ENCODE measurements around the gene OTUB2. TPM values are rescaled to one million over a fixed set of nuclear protein-coding genes. Genes with fewer than 3 reads are reported as not detected.

Gene OTUB2
- total and polyA plus RNA-seq, 2 experiments from 2014 or later = 2.7 to 2.8 TPM

GRCh38 chr14:94010625-94011024 is 15.5 kb upstream of the OTUB2 start:
- WGBS (ENCODE audit: low lambda C conversion rate, missing lambda C conversion rate) = 79% methylated on average over 6 of the region's 6 CpGs
- TF ChIP-seq, protein P1, sequence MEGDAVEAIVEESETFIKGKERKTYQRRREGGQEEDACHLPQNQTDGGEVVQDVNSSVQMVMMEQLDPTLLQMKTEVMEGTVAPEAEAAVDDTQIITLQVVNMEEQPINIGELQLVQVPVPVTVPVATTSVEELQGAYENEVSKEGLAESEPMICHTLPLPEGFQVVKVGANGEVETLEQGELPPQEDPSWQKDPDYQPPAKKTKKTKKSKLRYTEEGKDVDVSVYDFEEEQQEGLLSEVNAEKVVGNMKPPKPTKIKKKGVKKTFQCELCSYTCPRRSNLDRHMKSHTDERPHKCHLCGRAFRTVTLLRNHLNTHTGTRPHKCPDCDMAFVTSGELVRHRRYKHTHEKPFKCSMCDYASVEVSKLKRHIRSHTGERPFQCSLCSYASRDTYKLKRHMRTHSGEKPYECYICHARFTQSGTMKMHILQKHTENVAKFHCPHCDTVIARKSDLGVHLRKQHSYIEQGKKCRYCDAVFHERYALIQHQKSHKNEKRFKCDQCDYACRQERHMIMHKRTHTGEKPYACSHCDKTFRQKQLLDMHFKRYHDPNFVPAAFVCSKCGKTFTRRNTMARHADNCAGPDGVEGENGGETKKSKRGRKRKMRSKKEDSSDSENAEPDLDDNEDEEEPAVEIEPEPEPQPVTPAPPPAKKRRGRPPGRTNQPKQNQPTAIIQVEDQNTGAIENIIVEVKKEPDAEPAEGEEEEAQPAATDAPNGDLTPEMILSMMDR (IDR thresholded peaks at IDR 0.05; ENCODE audit: poor library complexity) = no peak
- TF ChIP-seq EZH2phosphoT487 (IDR thresholded peaks at IDR 0.05; ENCODE audit: low read depth, severe bottlenecking, unreplicated experiment) (no peak), EZH2 (IDR thresholded peaks at IDR 0.05; ENCODE audit: borderline replicate concordance) (no peak)
- no peak overlapping the region for H3K4me3 ChIP-seq

GRCh38 chr14:94011795-94012194 is 14.3 kb upstream of the OTUB2 start:
- no peak overlapping the region for H3K4me2 ChIP-seq

More at GRCh38 chr14:94010625-94011024, 15.5 kb upstream of the OTUB2 start:
- H4K20me1 ChIP-seq (ENCODE audit: insufficient read depth, poor library complexity, severe bottlenecking) = no peaks in the 10 kb centered on the region
- H2AFZ ChIP-seq = no peak overlapping the region
- H3K79me2 ChIP-seq = no peaks in the 10 kb centered on the region
- H3K9me3 ChIP-seq (ENCODE audit: low read depth) = no peaks in the 10 kb centered on the region
- no peaks in the 10 kb centered on the region for H3K27me3 ChIP-seq
- no peaks in the 10 kb centered on the region for H3K9me2 ChIP-seq (replicated peaks; ENCODE audit: insufficient read depth)
- H3K36me3 ChIP-seq (replicated peaks; ENCODE audit: insufficient read depth, low read depth) = no peaks in the 10 kb centered on the region
- H3K27ac ChIP-seq = no peak overlapping the region
- H3K4me1 ChIP-seq (ENCODE audit: insufficient read depth) = no peaks in the 10 kb centered on the region
- no peak for DNase-seq (ENCODE audit: low spot score)
- H3K4me2 ChIP-seq = no peak overlapping the region

GRCh38 chr14:94014382-94014781 is 11.8 kb upstream of the OTUB2 start:
- Histone ChIP-seq H3K9me3 (ENCODE audit: low read depth) (no peaks in the 10 kb centered on the region), H3K27me3 (no peaks in the 10 kb centered on the region), H3K9me2 (replicated peaks; ENCODE audit: insufficient read depth) (no peaks in the 10 kb centered on the region), H3K36me3 (replicated peaks; ENCODE audit: insufficient read depth, low read depth) (no peaks in the 10 kb centered on the region), H3K4me3 (no peak overlapping the region), H3K4me2 (no peak overlapping the region), H4K20me1 (ENCODE audit: insufficient read depth, poor library complexity, severe bottlenecking) (no peaks in the 10 kb centered on the region), H2AFZ (no peak overlapping the region), H3K27ac (no peak overlapping the region), H3K4me1 (ENCODE audit: insufficient read depth) (no peaks in the 10 kb centered on the region), H3K79me2 (no peaks in the 10 kb centered on the region)
- TF ChIP-seq EZH2phosphoT487 (IDR thresholded peaks at IDR 0.05; ENCODE audit: low read depth, severe bottlenecking, unreplicated experiment) (no peak), EZH2 (IDR thresholded peaks at IDR 0.05; ENCODE audit: borderline replicate concordance) (no peak)
- TF ChIP-seq, protein P1 (IDR thresholded peaks at IDR 0.05; ENCODE audit: poor library complexity) = no peak
- WGBS (ENCODE audit: low lambda C conversion rate, missing lambda C conversion rate) = 66% methylated on average over 6 of the region's 6 CpGs
- DNase-seq (ENCODE audit: low spot score) = no peak

More at GRCh38 chr14:94011795-94012194, 14.3 kb upstream of the OTUB2 start:
- H3K79me2 ChIP-seq = no peaks in the 10 kb centered on the region
- H3K36me3 ChIP-seq (replicated peaks; ENCODE audit: insufficient read depth, low read depth) = no peaks in the 10 kb centered on the region
- no peaks in the 10 kb centered on the region for H3K27me3 ChIP-seq
- no peak overlapping the region for H2AFZ ChIP-seq
- no peaks in the 10 kb centered on the region for H3K9me2 ChIP-seq (replicated peaks; ENCODE audit: insufficient read depth)
- no peak for TF ChIP-seq EZH2phosphoT487 (IDR thresholded peaks at IDR 0.05; ENCODE audit: low read depth, severe bottlenecking, unreplicated experiment)
- TF ChIP-seq, protein P1 (IDR thresholded peaks at IDR 0.05; ENCODE audit: poor library complexity) = no peak
- no peaks in the 10 kb centered on the region for H4K20me1 ChIP-seq (ENCODE audit: insufficient read depth, poor library complexity, severe bottlenecking)
- H3K27ac ChIP-seq = no peak overlapping the region
- no peak for DNase-seq (ENCODE audit: low spot score)
- WGBS (ENCODE audit: low lambda C conversion rate, missing lambda C conversion rate) = 55% methylated on average over 2 of the region's 2 CpGs
- H3K4me1 ChIP-seq (ENCODE audit: insufficient read depth) = no peaks in the 10 kb centered on the region
- no peak overlapping the region for H3K4me3 ChIP-seq
- no peaks in the 10 kb centered on the region for H3K9me3 ChIP-seq (ENCODE audit: low read depth)

DNA sequence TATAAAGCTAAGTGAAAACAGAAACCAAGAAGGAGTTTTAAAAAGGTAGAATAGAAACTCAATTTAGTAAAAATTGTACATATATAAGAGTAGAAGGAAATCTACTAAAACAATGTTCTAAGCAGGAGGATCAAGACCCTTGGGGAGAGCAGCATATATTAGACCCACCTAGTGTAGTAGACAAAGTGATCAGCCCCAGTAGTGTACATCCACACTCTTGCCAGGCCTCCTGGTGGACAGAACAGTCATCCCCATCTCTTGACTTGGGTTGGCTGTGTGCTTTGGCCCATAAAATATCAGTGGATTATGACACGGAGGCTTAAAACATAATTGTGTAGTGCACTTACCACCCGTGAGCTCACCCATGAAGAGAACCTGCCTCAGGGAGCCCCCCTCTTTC is 10.9 kb upstream of the OTUB2 start:
- Histone ChIP-seq H3K4me1 (ENCODE audit: insufficient read depth) (no peaks in the 10 kb centered on the region), H2AFZ (no peak overlapping the region), H3K79me2 (no peaks in the 10 kb centered on the region), H3K9me2 (replicated peaks; ENCODE audit: insufficient read depth) (no peaks in the 10 kb centered on the region), H3K27me3 (no peaks in the 10 kb centered on the region), H3K9me3 (ENCODE audit: low read depth) (no peaks in the 10 kb centered on the region), H3K27ac (no peak overlapping the region), H3K4me2 (no peak overlapping the region), H3K4me3 (no peak overlapping the region), H4K20me1 (ENCODE audit: insufficient read depth, poor library complexity, severe bottlenecking) (no peaks in the 10 kb centered on the region), H3K36me3 (replicated peaks; ENCODE audit: insufficient read depth, low read depth) (no peaks in the 10 kb centered on the region)
- no peak for DNase-seq (ENCODE audit: low spot score)
- WGBS (ENCODE audit: low lambda C conversion rate, missing lambda C conversion rate) = 87% methylated on average over 2 of the region's 2 CpGs
- TF ChIP-seq EZH2 (IDR thresholded peaks at IDR 0.05; ENCODE audit: borderline replicate concordance) = no peak
- TF ChIP-seq EZH2phosphoT487 (IDR thresholded peaks at IDR 0.05; ENCODE audit: low read depth, severe bottlenecking, unreplicated experiment) = no peak
- TF ChIP-seq, protein P1 (IDR thresholded peaks at IDR 0.05; ENCODE audit: poor library complexity) = no peak
